ENCODE results near the gene ART3.

Gene ART3

GRCh38 chr4:76153356-76153755 lies 78.8 kb downstream of the ART3 start:
- DNase-seq, result no peak

- no peak for DNase-seq
Observed at GRCh38 chr4:76155979-76156378, 81.5 kb downstream of the ART3 start.

- DNase-seq, result no peak
Observed at GRCh38 chr4:76156635-76157034, 82.1 kb downstream of the ART3 start.

- DNase-seq, result no peak
Observed at GRCh38 chr4:76160355-76160754, 85.8 kb downstream of the ART3 start.

All from CD4-positive, alpha-beta T cell treated with Interleukin-12 subunit alpha and Interleukin-12 subunit beta, for 1 hour (primary cell).